GM12875 (cell line): ENCODE results near the gene PFKP.

Experiments used
- H3K4me3 ChIP-seq: one replicate; pipeline ENCODE4 v1.5.1; 2011; ENCODE audit warnings: low read depth, low read length, control low read depth
- TF ChIP-seq, protein P1 (sequence below): IDR thresholded peaks from 2 replicates; pipeline ENCODE4 v1.5.1; 2011; ENCODE audit warnings: low read depth, mild to moderate bottlenecking, control low read depth, inconsistent platforms, low read length, moderate library complexity, borderline replicate concordance; ENCODE audit not compliant: insufficient read depth

Gene PFKP

DNA sequence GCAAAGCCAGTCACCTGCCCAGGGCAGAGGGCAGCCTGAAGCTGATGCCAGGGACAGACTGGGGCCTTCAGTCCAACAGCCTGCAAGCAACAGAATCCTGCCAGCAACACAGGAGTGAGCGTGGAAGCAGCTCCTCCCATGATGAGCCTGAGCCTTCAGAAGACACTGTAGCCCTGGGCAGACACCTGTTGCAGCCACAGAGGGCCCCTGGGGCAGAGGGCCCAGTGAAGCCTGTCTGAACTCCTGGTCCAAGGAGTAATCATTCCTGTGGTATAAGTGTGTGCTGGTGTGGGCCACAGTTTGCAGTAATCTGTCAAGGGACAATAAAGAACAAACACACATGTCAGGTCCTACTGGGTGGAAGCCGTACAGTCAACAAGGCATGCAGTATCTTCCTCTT is 2.9 kb upstream of the PFKP start:
- TF ChIP-seq, protein P1, sequence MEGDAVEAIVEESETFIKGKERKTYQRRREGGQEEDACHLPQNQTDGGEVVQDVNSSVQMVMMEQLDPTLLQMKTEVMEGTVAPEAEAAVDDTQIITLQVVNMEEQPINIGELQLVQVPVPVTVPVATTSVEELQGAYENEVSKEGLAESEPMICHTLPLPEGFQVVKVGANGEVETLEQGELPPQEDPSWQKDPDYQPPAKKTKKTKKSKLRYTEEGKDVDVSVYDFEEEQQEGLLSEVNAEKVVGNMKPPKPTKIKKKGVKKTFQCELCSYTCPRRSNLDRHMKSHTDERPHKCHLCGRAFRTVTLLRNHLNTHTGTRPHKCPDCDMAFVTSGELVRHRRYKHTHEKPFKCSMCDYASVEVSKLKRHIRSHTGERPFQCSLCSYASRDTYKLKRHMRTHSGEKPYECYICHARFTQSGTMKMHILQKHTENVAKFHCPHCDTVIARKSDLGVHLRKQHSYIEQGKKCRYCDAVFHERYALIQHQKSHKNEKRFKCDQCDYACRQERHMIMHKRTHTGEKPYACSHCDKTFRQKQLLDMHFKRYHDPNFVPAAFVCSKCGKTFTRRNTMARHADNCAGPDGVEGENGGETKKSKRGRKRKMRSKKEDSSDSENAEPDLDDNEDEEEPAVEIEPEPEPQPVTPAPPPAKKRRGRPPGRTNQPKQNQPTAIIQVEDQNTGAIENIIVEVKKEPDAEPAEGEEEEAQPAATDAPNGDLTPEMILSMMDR: no peak
- H3K4me3 ChIP-seq: no peak overlapping the region

DNA sequence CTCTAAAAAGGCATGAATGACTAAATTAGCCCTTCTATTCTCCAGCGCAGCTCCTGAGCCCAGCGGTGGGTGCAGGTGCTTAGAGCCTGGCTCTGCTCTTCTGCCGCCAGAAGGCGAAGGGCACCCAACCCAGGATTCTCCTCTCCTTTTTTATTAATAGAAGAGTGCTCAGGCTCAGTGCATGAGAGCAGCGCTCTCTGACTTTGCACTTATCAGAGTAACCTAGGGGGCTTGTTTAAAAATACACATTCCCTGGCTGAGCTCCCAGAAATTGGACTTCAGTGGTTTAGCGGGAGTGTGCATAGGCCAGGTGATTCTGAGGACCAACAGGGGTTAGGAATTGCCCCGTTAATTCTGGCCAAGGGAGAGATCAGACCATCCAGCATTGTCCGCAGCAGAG is 1.7 kb upstream of the PFKP start:
- TF ChIP-seq, protein P1: no peak
- no peak overlapping the region for H3K4me3 ChIP-seq

GRCh38 chr10:3066317-3067117 is 831 bp upstream of the PFKP start:
- H3K4me3 ChIP-seq: peak overlapping the region; percentile 41
- TF ChIP-seq, protein P1: no peak

- TF ChIP-seq, protein P1: no peak
- H3K4me3 ChIP-seq: peak overlapping the region; percentile 97
Observed at GRCh38 chr10:3067859-3068179, 471 bp downstream of the PFKP start.

DNA sequence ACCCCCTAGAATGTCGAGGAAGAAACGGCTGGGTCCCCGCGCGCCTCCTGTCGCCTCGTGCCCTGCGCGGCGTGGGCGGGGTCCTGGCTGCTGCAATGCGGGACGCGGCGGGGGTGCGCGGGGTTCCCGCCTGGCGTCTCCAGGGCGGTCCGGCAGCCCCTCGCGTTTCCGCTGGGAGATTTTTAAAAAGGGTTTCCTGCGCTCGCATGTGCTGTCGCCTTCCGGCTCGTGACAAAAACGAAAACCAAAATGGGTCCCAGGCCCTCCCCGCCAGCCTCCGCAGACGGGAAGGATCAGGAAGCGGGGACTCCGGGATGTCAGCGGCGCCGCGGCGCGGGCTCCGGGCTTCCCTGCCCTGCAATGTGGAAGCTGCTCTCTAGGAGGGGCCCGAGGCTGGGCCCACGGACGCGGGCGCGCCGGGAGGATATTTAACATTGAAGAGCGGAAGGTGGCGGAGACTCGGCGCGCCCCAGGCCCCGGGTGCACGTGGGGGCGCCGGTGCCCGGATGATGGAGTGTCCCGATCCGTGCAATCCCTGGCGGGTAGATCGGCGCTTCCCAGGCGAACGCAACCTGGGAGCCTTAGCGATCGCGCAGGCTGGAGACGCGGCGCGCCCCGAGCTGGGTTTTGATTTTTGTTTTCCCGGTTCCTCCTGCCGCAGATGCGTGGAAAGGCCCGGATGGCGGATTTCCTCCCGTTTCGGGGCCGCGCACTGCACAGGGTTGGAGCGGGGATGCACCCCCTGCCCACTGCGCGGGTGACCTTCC is 1.0 kb downstream of the PFKP start:
- H3K4me3 ChIP-seq: peak overlapping the region; percentile 97
- TF ChIP-seq, protein P1: no peak

DNA sequence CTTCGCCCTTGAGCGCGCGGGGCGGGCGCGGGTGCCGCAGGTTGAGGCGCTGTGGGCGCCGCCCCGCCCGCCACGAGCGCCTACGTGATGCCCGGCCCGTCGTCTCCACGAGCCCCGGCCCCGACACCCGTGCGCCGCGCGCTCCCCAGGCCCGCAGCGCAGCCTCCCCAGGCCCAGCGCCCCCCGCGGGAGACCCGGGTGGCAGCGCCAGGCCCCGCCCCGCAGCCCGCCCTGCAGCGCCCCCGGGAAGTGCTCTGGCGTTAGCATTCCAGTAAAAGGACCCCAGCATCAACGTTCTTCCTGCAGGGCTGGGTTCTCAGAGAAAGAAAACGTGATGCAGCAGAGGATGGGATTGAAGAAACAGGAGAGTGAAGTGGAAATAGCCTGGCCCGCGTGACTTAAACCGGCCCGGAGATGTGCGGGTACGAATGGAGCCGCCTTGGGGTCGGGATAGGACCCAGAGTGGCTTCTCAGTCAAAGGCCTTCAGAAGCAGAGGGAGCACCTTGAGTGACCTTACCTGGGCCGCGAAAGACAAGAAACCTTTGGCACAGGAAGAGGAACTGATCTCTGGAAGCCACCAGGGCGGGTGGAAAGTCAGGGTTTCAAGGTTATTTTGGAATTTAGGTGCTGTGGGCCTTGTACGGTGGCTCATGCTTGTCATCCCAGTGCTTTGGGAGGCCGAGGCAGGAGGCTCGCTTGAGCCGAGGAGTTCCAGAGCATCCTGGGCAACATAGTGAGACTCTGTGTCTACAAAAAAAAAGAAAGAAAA is 1.8 kb downstream of the PFKP start:
- TF ChIP-seq, protein P1: peak; percentile 12; the same call in 1 of the 2 replicates
- H3K4me3 ChIP-seq: peak overlapping the region; percentile 97
